SIG-M5 (cell line): ENCODE measurements around the gene KLF6.

Experiments used
- DNase-seq: peaks from one replicate; lab custom pipeline; 2025; lab: John Stamatoyannopoulos, UW

KLF6 gene

GRCh38 chr10:3728563-3728962, 56.4 kb downstream of the KLF6 start:
- no peak for DNase-seq

GRCh38 chr10:3727268-3727667, 57.7 kb downstream of the KLF6 start:
- no peak for DNase-seq
